Measurements from ENCODE around the gene DNAJC6. TPM values are rescaled to one million over a fixed set of nuclear protein-coding genes. Genes with fewer than 3 reads are reported as not detected.
A peak's percentile ranks its signal among the peaks of the same experiment; 100 is the strongest.

DNAJC6 gene
- total RNA-seq, 2 donors from 2014 or later = 1.6 to 10.0 TPM

GRCh38 chr1:65316233-65316632 is 6.9 kb downstream of the DNAJC6 start:
- H3K27me3 Mint-ChIP-seq = peaks cover 12 to 19% of the 10 kb centered on the region in 2 donors
- no peak overlapping the region for H3K27ac Mint-ChIP-seq
- DNase-seq (ENCODE audit: low spot score) = no peak
- no peaks in the 10 kb centered on the region for H3K36me3 Mint-ChIP-seq
- no peak for ATAC-seq
- peaks cover 4% of the 10 kb centered on the region for H3K9me3 Mint-ChIP-seq
- no peak overlapping the region for H3K4me3 Mint-ChIP-seq
- H3K4me1 Mint-ChIP-seq (ENCODE audit: low read depth in 2 of 2) = no peaks in the 10 kb centered on the region

DNA sequence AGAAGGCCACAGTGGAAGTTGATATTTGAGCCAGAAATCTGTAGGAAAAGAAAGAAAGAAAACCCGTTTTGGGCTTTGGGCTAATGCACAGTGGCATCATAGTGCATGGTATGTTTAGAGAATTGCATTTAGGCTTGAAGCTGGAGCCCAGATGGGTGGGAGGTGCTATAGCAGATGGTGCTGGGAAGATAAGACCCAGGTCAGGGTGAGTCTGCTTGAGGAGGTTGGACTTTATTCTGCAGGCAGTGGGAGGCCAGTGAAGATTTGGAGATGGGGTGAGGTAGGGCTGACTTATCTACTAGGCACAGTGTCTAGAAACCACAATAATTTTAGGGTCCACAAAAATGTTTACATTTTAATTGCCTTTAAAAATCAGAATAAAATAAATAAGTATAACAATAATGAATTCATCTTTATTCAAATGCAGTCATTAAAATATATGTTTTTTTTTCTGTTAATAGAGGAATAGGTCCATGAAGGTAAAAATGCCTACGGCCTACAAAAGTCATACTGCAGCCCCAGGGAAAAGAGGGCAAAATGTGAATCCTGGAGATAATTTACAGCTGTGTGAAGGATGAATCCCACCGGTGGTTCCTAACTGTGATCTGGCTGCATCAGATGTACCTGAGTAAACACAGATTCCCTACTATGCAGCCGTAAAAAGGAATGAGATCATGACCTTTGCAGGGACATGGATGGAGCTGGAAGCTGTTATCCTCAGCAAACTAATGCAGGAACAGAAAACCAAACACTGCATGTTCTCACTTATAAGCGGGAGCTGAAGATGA is 8.7 kb downstream of the DNAJC6 start:
- no peak for ATAC-seq
- Mint-ChIP-seq H3K27ac (no peak overlapping the region), H3K4me1 (ENCODE audit: low read depth in 2 of 2) (no peaks in the 10 kb centered on the region), H3K4me3 (no peak overlapping the region), H3K36me3 (no peaks in the 10 kb centered on the region), H3K9me3 (peaks cover 4% of the 10 kb centered on the region), H3K27me3 (peaks cover 15 to 19% of the 10 kb centered on the region in 2 donors)
- no peak for DNase-seq (ENCODE audit: low spot score)

DNA sequence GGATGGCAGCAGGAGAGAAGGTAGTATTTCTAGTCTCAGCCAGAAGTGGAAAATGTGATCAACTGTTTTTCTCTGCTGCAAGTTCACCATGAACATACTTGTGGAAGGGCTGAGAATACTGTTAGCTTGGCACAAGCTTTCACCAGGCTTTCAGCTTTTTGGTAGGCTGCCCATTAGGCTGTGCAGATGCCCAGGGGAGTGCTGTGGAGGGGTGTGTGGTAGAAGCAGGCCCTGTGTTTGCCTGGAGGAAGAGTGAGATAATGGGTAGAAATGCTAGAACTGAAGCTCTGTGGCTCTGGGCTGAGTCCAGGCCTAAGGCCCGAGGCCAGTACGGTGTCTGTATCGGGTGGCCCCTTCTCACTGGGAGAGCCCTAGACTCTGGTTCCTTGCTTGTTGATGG is 9.8 kb downstream of the DNAJC6 start:
- no peak overlapping the region for H3K4me3 Mint-ChIP-seq
- H3K9me3 Mint-ChIP-seq = peaks cover 7% of the 10 kb centered on the region
- no peak for DNase-seq (ENCODE audit: low spot score)
- peaks cover 0 to 5% of the 10 kb centered on the region in 2 donors for H3K4me1 Mint-ChIP-seq (ENCODE audit: low read depth in 2 of 2)
- no peak overlapping the region for H3K27ac Mint-ChIP-seq
- peaks cover 15 to 19% of the 10 kb centered on the region in 2 donors for H3K27me3 Mint-ChIP-seq
- peaks cover 5% of the 10 kb centered on the region for H3K36me3 Mint-ChIP-seq
- ATAC-seq = no peak

DNA sequence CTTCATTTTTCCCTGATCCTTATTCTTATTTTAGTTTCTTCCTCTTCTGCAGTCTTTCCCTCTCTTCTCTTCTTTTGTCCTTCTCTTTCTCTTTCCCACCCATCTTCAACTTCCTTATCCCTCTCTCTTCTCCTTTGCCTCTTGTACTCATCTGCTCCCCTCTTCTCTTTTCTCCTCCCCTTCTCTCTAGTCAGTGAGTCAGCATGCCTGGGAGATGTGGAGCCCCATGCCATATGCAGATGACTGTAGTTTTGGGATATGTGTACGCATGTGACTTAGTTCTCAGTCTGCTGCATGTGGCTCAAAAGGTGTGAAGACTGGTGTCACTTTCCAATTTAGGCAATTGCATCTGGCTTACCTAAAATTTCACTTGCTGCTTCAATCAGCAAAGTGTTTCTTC is 10.4 kb downstream of the DNAJC6 start:
- H3K27ac Mint-ChIP-seq = no peak overlapping the region
- H3K4me3 Mint-ChIP-seq = no peak overlapping the region
- peaks cover 15 to 19% of the 10 kb centered on the region in 2 donors for H3K27me3 Mint-ChIP-seq
- ATAC-seq = no peak
- peaks cover 0 to 5% of the 10 kb centered on the region in 2 donors for H3K4me1 Mint-ChIP-seq (ENCODE audit: low read depth in 2 of 2)
- DNase-seq (ENCODE audit: low spot score) = no peak
- H3K36me3 Mint-ChIP-seq = peaks cover 5% of the 10 kb centered on the region
- peaks cover 7% of the 10 kb centered on the region for H3K9me3 Mint-ChIP-seq

GRCh38 chr1:65321879-65322278 is 12.5 kb downstream of the DNAJC6 start:
- DNase-seq (ENCODE audit: low spot score) (no peak), ATAC-seq (no peak)
- Mint-ChIP-seq H3K4me3 (no peak overlapping the region), H3K27me3 (peaks cover 16 to 22% of the 10 kb centered on the region in 2 donors), H3K27ac (no peak overlapping the region), H3K36me3 (peaks cover 5% of the 10 kb centered on the region), H3K4me1 (ENCODE audit: low read depth in 2 of 2) (peaks cover 0 to 5% of the 10 kb centered on the region in 2 donors), H3K9me3 (peaks cover 7% of the 10 kb centered on the region)

- no peak for ATAC-seq
- Mint-ChIP-seq H3K4me1 (ENCODE audit: low read depth in 2 of 2) (peaks cover 0 to 5% of the 10 kb centered on the region in 2 donors), H3K27me3 (peaks cover 19 to 20% of the 10 kb centered on the region in 2 donors), H3K4me3 (no peak overlapping the region), H3K36me3 (peaks cover 5% of the 10 kb centered on the region), H3K9me3 (peaks cover 7% of the 10 kb centered on the region), H3K27ac (no peak overlapping the region)
- no peak for DNase-seq (ENCODE audit: low spot score)
These were observed 13.9 kb downstream of the DNAJC6 start for GRCh38 chr1:65323246-65323645.

GRCh38 chr1:65330021-65330420 is 20.7 kb downstream of the DNAJC6 start:
- ATAC-seq = no peak
- H3K4me1 Mint-ChIP-seq (ENCODE audit: low read depth in 2 of 2) = no peaks in the 10 kb centered on the region
- H3K4me3 Mint-ChIP-seq = no peak overlapping the region
- peaks cover 12% of the 10 kb centered on the region in 2 donors for H3K27me3 Mint-ChIP-seq
- H3K27ac Mint-ChIP-seq = no peak overlapping the region
- DNase-seq (ENCODE audit: low spot score) = no peak
- no peaks in the 10 kb centered on the region for H3K9me3 Mint-ChIP-seq
- H3K36me3 Mint-ChIP-seq = no peaks in the 10 kb centered on the region

DNA sequence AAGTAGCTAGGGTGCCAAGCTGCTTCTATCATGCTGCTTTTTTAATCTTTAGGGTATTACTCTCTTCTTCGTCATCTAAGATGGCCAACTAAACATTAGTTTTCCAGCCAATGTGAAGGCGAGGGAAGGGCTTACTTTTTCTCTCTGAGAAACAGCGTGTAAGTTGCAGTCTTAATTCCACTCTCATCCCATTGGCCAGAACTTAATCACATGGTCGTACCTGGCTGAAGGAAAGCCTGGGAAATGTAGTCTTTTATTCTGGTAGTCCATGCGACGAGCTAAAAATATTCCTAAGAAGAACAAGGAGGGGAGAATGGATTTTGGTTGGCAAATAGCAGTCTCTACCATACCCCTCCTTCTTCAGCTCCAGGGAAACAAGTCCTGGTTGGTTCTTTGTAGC is 21.5 kb downstream of the DNAJC6 start:
- Mint-ChIP-seq H3K4me3 (no peak overlapping the region), H3K27me3 (peaks cover 12 to 17% of the 10 kb centered on the region in 2 donors), H3K27ac (no peak overlapping the region), H3K4me1 (ENCODE audit: low read depth in 2 of 2) (no peaks in the 10 kb centered on the region), H3K36me3 (no peaks in the 10 kb centered on the region), H3K9me3 (no peaks in the 10 kb centered on the region)
- DNase-seq (ENCODE audit: low spot score) = no peak
- no peak for ATAC-seq

GRCh38 chr1:65332821-65333220 is 23.5 kb downstream of the DNAJC6 start:
- no peak for ATAC-seq
- Mint-ChIP-seq H3K27ac (no peak overlapping the region), H3K4me1 (ENCODE audit: low read depth in 2 of 2) (no peaks in the 10 kb centered on the region), H3K9me3 (no peaks in the 10 kb centered on the region), H3K36me3 (no peaks in the 10 kb centered on the region), H3K4me3 (no peak overlapping the region), H3K27me3 (peaks cover 5 to 7% of the 10 kb centered on the region in 2 donors)
- DNase-seq (ENCODE audit: low spot score) = no peak

DNA sequence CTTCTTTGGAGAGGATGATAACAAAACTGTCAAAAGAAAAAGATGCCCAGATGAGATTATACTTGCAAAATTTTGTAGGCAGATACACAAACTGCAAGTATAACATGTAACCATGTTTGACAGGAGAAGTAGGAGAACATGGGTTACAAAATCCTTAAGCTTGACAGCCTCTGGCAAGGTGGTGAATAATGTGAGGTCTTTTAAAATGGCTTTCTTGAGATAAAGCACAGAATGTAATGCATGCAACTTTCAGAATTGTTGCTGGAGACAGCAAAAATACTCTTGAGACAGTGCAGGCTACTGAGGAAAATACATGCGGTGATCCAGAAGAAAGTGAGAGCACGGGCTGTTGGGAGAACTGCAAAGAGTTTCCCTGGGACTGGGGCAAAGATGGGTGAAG is 24.7 kb downstream of the DNAJC6 start:
- H3K4me1 Mint-ChIP-seq (ENCODE audit: low read depth in 2 of 2) = no peaks in the 10 kb centered on the region
- ATAC-seq (no peak), DNase-seq (ENCODE audit: low spot score) (no peak)
- H3K27ac Mint-ChIP-seq = no peak overlapping the region
- peaks cover 5 to 9% of the 10 kb centered on the region in 2 donors for H3K27me3 Mint-ChIP-seq
- no peaks in the 10 kb centered on the region for H3K9me3 Mint-ChIP-seq
- no peaks in the 10 kb centered on the region for H3K36me3 Mint-ChIP-seq
- no peak overlapping the region for H3K4me3 Mint-ChIP-seq

GRCh38 chr1:65339866-65340468 is 30.6 kb downstream of the DNAJC6 start:
- Mint-ChIP-seq H3K36me3 (no peaks in the 10 kb centered on the region), H3K27ac (no peak overlapping the region), H3K9me3 (no peaks in the 10 kb centered on the region), H3K4me3 (no peak overlapping the region), H3K27me3 (peaks cover 10 to 14% of the 10 kb centered on the region in 2 donors), H3K4me1 (ENCODE audit: low read depth in 2 of 2) (no peaks in the 10 kb centered on the region)
- ATAC-seq (peak in 1 of 2 donors; percentile 25), DNase-seq (ENCODE audit: low spot score) (no peak)

GRCh38 chr1:65341381-65341780 is 32.0 kb downstream of the DNAJC6 start:
- Mint-ChIP-seq H3K4me1 (ENCODE audit: low read depth in 2 of 2) (no peaks in the 10 kb centered on the region), H3K27ac (no peak overlapping the region), H3K36me3 (no peaks in the 10 kb centered on the region), H3K4me3 (no peak overlapping the region), H3K9me3 (no peaks in the 10 kb centered on the region), H3K27me3 (peaks cover 8 to 14% of the 10 kb centered on the region in 2 donors)
- DNase-seq (ENCODE audit: low spot score) = no peak
- no peak for ATAC-seq

DNA sequence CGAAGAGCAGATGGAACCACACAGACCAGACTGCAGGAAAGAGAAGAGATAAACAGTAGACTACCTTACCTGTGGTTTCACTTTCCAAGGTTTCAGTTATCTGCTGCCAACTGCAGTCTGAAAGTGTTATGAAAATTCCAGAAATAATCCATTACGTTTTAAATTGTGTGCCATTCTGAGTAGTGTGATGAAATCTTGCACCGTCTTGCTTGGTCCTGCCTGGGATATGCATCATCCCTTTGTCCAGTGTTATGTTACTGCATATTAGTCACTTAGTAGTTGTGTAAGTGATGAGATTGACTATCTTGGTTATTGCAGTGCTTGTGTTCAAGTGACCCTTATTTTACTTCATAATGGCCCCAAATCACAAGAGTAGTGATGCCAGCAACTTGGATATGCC is 33.9 kb downstream of the DNAJC6 start:
- Mint-ChIP-seq H3K4me1 (ENCODE audit: low read depth in 2 of 2) (no peaks in the 10 kb centered on the region), H3K4me3 (no peak overlapping the region), H3K27ac (no peak overlapping the region), H3K27me3 (peaks cover 13 to 22% of the 10 kb centered on the region in 2 donors), H3K36me3 (no peaks in the 10 kb centered on the region), H3K9me3 (no peaks in the 10 kb centered on the region)
- DNase-seq (ENCODE audit: low spot score) (no peak), ATAC-seq (no peak)

GRCh38 chr1:65344171-65344814 is 35.0 kb downstream of the DNAJC6 start:
- no peak overlapping the region for H3K27ac Mint-ChIP-seq
- peaks cover 10 to 22% of the 10 kb centered on the region in 2 donors for H3K27me3 Mint-ChIP-seq
- H3K4me1 Mint-ChIP-seq (ENCODE audit: low read depth in 2 of 2) = no peaks in the 10 kb centered on the region
- no peak overlapping the region for H3K4me3 Mint-ChIP-seq
- ATAC-seq (no peak), DNase-seq (ENCODE audit: low spot score) (no peak)
- H3K9me3 Mint-ChIP-seq = no peaks in the 10 kb centered on the region
- H3K36me3 Mint-ChIP-seq = no peaks in the 10 kb centered on the region

All from natural killer cell treated with Interleukin-12 subunit alpha and Interleukin-12 subunit beta and Interleukin-15 and Interleukin-18, amount 100 ng/mL, for 72 hours (primary cell).